ENCODE data around the gene VGLL4. TPM values are rescaled to one million over a fixed set of nuclear protein-coding genes. Genes with fewer than 3 reads are reported as not detected.

VGLL4 gene
- total and polyA plus RNA-seq, 2 of the 4 experiments (the other 2 are of a cell fraction): 26.2 to 35.4 TPM

DNA sequence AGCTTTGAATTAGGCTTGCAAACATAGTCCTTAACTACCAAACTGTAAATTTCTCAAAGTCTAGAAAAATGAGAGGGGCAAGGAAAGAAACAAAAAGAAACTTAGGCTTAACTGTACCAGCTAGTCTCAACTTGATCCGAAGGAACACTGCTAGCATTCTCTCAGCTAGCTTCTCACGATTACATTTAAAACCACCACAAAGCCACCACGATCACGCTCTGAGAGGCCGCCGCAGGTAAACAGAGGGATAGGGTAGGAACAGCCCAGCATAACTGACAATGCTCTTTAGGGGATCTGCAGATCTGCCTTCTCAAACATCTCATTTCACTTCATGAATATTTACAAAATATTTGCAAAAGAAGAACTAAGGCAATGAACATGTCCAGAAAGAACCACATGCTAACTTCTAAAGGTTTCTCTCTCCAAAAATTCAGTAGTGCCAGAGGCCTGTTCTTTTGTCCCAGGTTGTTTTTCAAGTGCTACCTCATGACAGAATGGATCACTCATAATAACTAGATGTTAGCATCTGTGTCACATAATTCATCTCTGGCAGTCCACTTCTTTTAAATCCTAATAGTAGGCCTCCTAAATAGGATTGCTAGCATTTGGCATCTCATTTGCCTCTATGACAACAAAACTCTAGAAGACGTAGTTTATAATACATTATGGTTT lies 18.9 kb downstream of the VGLL4 start:
- peaks cover 82% of the 10 kb centered on the region for H4K20me1 ChIP-seq (ENCODE audit: insufficient read depth, low read length)
- ChIA-PET CTCF (no interaction called here), POLR2A (ENCODE audit: unreplicated experiment) (no interaction called here)
- no peak overlapping the region for H4K5ac ChIP-seq (ENCODE audit: low read depth, low read length)
- peaks cover 0 to 70% of the 10 kb centered on the region in 2 experiments; a peak in 3 of 4 replicates for H3K79me1 ChIP-seq (ENCODE audit: low read depth in 1 of 2, low read length in 2 of 2)
- in situ Hi-C loops (cut with MboI; ENCODE audit: low sequenced_read_pairs): no loop called here
- no peak overlapping the region for H2AK9ac ChIP-seq (replicated peaks; ENCODE audit: low read depth, low read length, poor library complexity)
- no peak overlapping the region for H2BK120ac ChIP-seq (ENCODE audit: low read depth, low read length)
- peaks cover 7% of the 10 kb centered on the region for H3K9me1 ChIP-seq (ENCODE audit: insufficient read depth, low read length)
- H3K14ac ChIP-seq (replicated peaks; ENCODE audit: low read depth, low read length): no peak overlapping the region; the same call in 1 of the 2 replicates
- no peak overlapping the region for H3K4ac ChIP-seq (ENCODE audit: low read depth, low read length)
- H3K4me1 ChIP-seq (ENCODE audit: control insufficient read depth, insufficient read depth, low read length): peaks cover 11% of the 10 kb centered on the region
- H2AFZ ChIP-seq (replicated peaks; ENCODE audit: low read length, poor library complexity): no peak overlapping the region
- no peak overlapping the region for H2AK5ac ChIP-seq (ENCODE audit: low read depth, low read length)
- intact Hi-C loops (cut with micrococcal nuclease): no loop called here
- no peaks in the 10 kb centered on the region for H3K27me3 ChIP-seq (ENCODE audit: control insufficient read depth, insufficient read depth, low read length)
- TF ChIP-seq NFE2L2 (IDR thresholded peaks at IDR 0.05; ENCODE audit: low read depth, low read length): no peak
- TF ChIP-seq, protein P1, sequence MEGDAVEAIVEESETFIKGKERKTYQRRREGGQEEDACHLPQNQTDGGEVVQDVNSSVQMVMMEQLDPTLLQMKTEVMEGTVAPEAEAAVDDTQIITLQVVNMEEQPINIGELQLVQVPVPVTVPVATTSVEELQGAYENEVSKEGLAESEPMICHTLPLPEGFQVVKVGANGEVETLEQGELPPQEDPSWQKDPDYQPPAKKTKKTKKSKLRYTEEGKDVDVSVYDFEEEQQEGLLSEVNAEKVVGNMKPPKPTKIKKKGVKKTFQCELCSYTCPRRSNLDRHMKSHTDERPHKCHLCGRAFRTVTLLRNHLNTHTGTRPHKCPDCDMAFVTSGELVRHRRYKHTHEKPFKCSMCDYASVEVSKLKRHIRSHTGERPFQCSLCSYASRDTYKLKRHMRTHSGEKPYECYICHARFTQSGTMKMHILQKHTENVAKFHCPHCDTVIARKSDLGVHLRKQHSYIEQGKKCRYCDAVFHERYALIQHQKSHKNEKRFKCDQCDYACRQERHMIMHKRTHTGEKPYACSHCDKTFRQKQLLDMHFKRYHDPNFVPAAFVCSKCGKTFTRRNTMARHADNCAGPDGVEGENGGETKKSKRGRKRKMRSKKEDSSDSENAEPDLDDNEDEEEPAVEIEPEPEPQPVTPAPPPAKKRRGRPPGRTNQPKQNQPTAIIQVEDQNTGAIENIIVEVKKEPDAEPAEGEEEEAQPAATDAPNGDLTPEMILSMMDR (conservative IDR thresholded peaks at IDR 0.05; ENCODE audit: low read depth, low read length): no peak
- TF ChIP-seq, protein P2, sequence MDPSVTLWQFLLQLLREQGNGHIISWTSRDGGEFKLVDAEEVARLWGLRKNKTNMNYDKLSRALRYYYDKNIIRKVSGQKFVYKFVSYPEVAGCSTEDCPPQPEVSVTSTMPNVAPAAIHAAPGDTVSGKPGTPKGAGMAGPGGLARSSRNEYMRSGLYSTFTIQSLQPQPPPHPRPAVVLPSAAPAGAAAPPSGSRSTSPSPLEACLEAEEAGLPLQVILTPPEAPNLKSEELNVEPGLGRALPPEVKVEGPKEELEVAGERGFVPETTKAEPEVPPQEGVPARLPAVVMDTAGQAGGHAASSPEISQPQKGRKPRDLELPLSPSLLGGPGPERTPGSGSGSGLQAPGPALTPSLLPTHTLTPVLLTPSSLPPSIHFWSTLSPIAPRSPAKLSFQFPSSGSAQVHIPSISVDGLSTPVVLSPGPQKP (IDR thresholded peaks at IDR 0.05; ENCODE audit: borderline replicate concordance, low read depth, low read length): no peak
- TF ChIP-seq FOS (IDR thresholded peaks at IDR 0.05; ENCODE audit: low read depth, low read length): no peak
- no peak for TF ChIP-seq SMC3 (IDR thresholded peaks at IDR 0.05; ENCODE audit: low read depth, low read length)
- no peak for TF ChIP-seq POLR2A (IDR thresholded peaks at IDR 0.05; ENCODE audit: low read depth, low read length)
- TF ChIP-seq RAD21 (IDR thresholded peaks at IDR 0.05; ENCODE audit: low read length): no peak
- no peak for TF ChIP-seq MAZ (IDR thresholded peaks at IDR 0.05; ENCODE audit: borderline replicate concordance, low read depth, low read length)
- no peak for TF ChIP-seq RCOR1 (IDR thresholded peaks at IDR 0.05; ENCODE audit: insufficient replicate concordance, low read length)
- no peak for TF ChIP-seq CEBPB (IDR thresholded peaks at IDR 0.05; ENCODE audit: low read depth, low read length)
- TF ChIP-seq MXI1 (IDR thresholded peaks at IDR 0.05; ENCODE audit: borderline replicate concordance, low read depth, low read length): no peak
- no peak for TF ChIP-seq RFX5 (IDR thresholded peaks at IDR 0.05; ENCODE audit: low read depth, low read length)
- TF ChIP-seq MAFK (IDR thresholded peaks at IDR 0.05; ENCODE audit: low read depth, low read length): no peak
- TF ChIP-seq CHD1 (IDR thresholded peaks at IDR 0.05; ENCODE audit: low read depth, low read length): no peak
- TF ChIP-seq, protein P3, sequence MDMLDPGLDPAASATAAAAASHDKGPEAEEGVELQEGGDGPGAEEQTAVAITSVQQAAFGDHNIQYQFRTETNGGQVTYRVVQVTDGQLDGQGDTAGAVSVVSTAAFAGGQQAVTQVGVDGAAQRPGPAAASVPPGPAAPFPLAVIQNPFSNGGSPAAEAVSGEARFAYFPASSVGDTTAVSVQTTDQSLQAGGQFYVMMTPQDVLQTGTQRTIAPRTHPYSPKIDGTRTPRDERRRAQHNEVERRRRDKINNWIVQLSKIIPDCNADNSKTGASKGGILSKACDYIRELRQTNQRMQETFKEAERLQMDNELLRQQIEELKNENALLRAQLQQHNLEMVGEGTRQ (IDR thresholded peaks at IDR 0.05; ENCODE audit: low read depth, low read length): no peak
- H4K91ac ChIP-seq (ENCODE audit: insufficient read depth, low read depth, low read length): no peak overlapping the region
- H3K36me3 ChIP-seq (ENCODE audit: control insufficient read depth, insufficient read depth, low read length): no peaks in the 10 kb centered on the region; the same call in none of the 2 replicates
- H3K4me2 ChIP-seq (ENCODE audit: low read depth, low read length): no peak overlapping the region
- no peak overlapping the region for H2BK15ac ChIP-seq (ENCODE audit: low read depth, low read length)
- H3K9ac ChIP-seq (ENCODE audit: low read depth, low read length): no peak overlapping the region
- WGBS, 2 experiments (ENCODE audit: extremely low coverage in 2 of 2, insufficient read length in 1 of 2): no CpG with 5 or more reads among the region's 7 CpGs
- H3K4me3 ChIP-seq (ENCODE audit: insufficient read depth, low read depth, low read length): no peak overlapping the region
- no peak overlapping the region; the same call in 1 of the 2 replicates for H3K23ac ChIP-seq (ENCODE audit: low read depth, low read length)
- no peak overlapping the region for H3K56ac ChIP-seq (ENCODE audit: extremely low read depth, insufficient read depth, low read length)
- no peak overlapping the region for H3K27ac ChIP-seq (ENCODE audit: insufficient read depth, low read length)
- no peak overlapping the region for H2BK5ac ChIP-seq (ENCODE audit: low read depth, low read length, poor library complexity, severe bottlenecking)
- BruUV-seq (replicated peaks): no TSS peak
- H2BK20ac ChIP-seq (ENCODE audit: low read depth, low read length): no peak overlapping the region
- no peak for DNase-seq
- ATAC-seq (ENCODE audit: low read depth): no peak
- H3K9me3 ChIP-seq (ENCODE audit: control insufficient read depth, insufficient read depth, low read length): no peaks in the 10 kb centered on the region
- H4K8ac ChIP-seq (ENCODE audit: low read depth in 2 of 2, low read length in 2 of 2): no peak overlapping the region
- dilution Hi-C loops (cut with HindIII; ENCODE audit: low sequenced_read_pairs, unreplicated experiment): no loop called here
- H3K18ac ChIP-seq (ENCODE audit: low read depth, low read length): no peak overlapping the region

Measured in IMR-90 (cell line).